Measurements from ENCODE around the gene CYP24A1.
"Not testable (repeated sequence)": the region's sequence is repeated elsewhere in the genome, so short reads cannot be mapped to it uniquely, and the experiment has no call there.

Gene CYP24A1

GRCh38 chr20:54137115-54137514 lies 36.7 kb downstream of the CYP24A1 start:
- Histone ChIP-seq H3K27me3 (ENCODE audit: control insufficient read depth in 1 of 2, insufficient read depth in 2 of 2, low read length in 2 of 2) (peaks cover 0 to 3% of the 10 kb centered on the region in 2 donors), H3K9ac (ENCODE audit: low read length) (no peak overlapping the region), H3K4me1 (ENCODE audit: insufficient read depth, low read length) (no peaks in the 10 kb centered on the region), H3K4me3 (ENCODE audit: low read depth in 1 of 2, low read length in 2 of 2) (no peak overlapping the region), H3K36me3 (ENCODE audit: insufficient read depth, low read length) (no peaks in the 10 kb centered on the region), H3K27ac (ENCODE audit: low read depth, low read length) (no peak overlapping the region), H3K9me3 (ENCODE audit: low read length) (no peaks in the 10 kb centered on the region)

GRCh38 chr20:54134445-54135220 lies 39.2 kb downstream of the CYP24A1 start:
- Histone ChIP-seq H3K36me3 (ENCODE audit: insufficient read depth, low read length) (no peaks in the 10 kb centered on the region), H3K9ac (ENCODE audit: low read length) (no peak overlapping the region), H3K4me1 (ENCODE audit: insufficient read depth, low read length) (no peaks in the 10 kb centered on the region), H3K27ac (ENCODE audit: low read depth, low read length) (no peak overlapping the region), H3K4me3 (ENCODE audit: low read depth in 1 of 2, low read length in 2 of 2) (no peak overlapping the region), H3K27me3 (ENCODE audit: control insufficient read depth in 1 of 2, insufficient read depth in 2 of 2, low read length in 2 of 2) (no peaks in the 10 kb centered on the region), H3K9me3 (ENCODE audit: low read length) (no peaks in the 10 kb centered on the region)

- no peak overlapping the region for H3K27ac ChIP-seq (ENCODE audit: low read depth, low read length)
Measured at GRCh38 chr20:54133434-54134427, 40.1 kb downstream of the CYP24A1 start.

GRCh38 chr20:54132612-54133433 lies 41.0 kb downstream of the CYP24A1 start:
- Histone ChIP-seq H3K4me3 (ENCODE audit: low read depth in 1 of 2, low read length in 2 of 2) (no peak overlapping the region), H3K4me1 (ENCODE audit: insufficient read depth, low read length) (no peaks in the 10 kb centered on the region), H3K9ac (ENCODE audit: low read length) (no peak overlapping the region), H3K27ac (ENCODE audit: low read depth, low read length) (no peak overlapping the region), H3K27me3 (ENCODE audit: control insufficient read depth in 1 of 2, insufficient read depth in 2 of 2, low read length in 2 of 2) (no peaks in the 10 kb centered on the region), H3K9me3 (ENCODE audit: low read length) (no peaks in the 10 kb centered on the region), H3K36me3 (ENCODE audit: insufficient read depth, low read length) (no peaks in the 10 kb centered on the region)

More at GRCh38 chr20:54133434-54134427, 40.1 kb downstream of the CYP24A1 start:
- H3K27me3 ChIP-seq (ENCODE audit: control insufficient read depth in 1 of 2, insufficient read depth in 2 of 2, low read length in 2 of 2) = no peaks in the 10 kb centered on the region
- H3K9me3 ChIP-seq (ENCODE audit: low read length) = no peaks in the 10 kb centered on the region
- H3K9ac ChIP-seq (ENCODE audit: low read length) = no peak overlapping the region
- no peaks in the 10 kb centered on the region for H3K36me3 ChIP-seq (ENCODE audit: insufficient read depth, low read length)
- H3K4me1 ChIP-seq (ENCODE audit: insufficient read depth, low read length) = no peaks in the 10 kb centered on the region
- no peak overlapping the region for H3K4me3 ChIP-seq (ENCODE audit: low read depth in 1 of 2, low read length in 2 of 2)

- Histone ChIP-seq H3K9me3 (ENCODE audit: low read length) (no peaks in the 10 kb centered on the region), H3K36me3 (ENCODE audit: insufficient read depth, low read length) (no peaks in the 10 kb centered on the region), H3K4me3 (ENCODE audit: low read depth in 1 of 2, low read length in 2 of 2) (no peak overlapping the region), H3K9ac (ENCODE audit: low read length) (no peak overlapping the region), H3K4me1 (ENCODE audit: insufficient read depth, low read length) (no peaks in the 10 kb centered on the region), H3K27ac (ENCODE audit: low read depth, low read length) (no peak overlapping the region), H3K27me3 (ENCODE audit: control insufficient read depth in 1 of 2, insufficient read depth in 2 of 2, low read length in 2 of 2) (no peaks in the 10 kb centered on the region)
Measured at GRCh38 chr20:54131675-54132611, 41.8 kb downstream of the CYP24A1 start.

GRCh38 chr20:54131125-54131524 lies 42.7 kb downstream of the CYP24A1 start:
- H3K9ac ChIP-seq (ENCODE audit: low read length); H3K9me3 ChIP-seq (ENCODE audit: low read length); H3K36me3 ChIP-seq (ENCODE audit: insufficient read depth, low read length); H3K4me3 ChIP-seq (ENCODE audit: low read depth in 1 of 2, low read length in 2 of 2); H3K4me1 ChIP-seq (ENCODE audit: insufficient read depth, low read length); H3K27me3 ChIP-seq (ENCODE audit: control insufficient read depth in 1 of 2, insufficient read depth in 2 of 2, low read length in 2 of 2); H3K27ac ChIP-seq (ENCODE audit: low read depth, low read length): not testable (repeated sequence)

GRCh38 chr20:54129350-54129749 lies 44.4 kb downstream of the CYP24A1 start:
- Histone ChIP-seq H3K4me3 (ENCODE audit: low read depth in 1 of 2, low read length in 2 of 2) (no peak overlapping the region), H3K27me3 (ENCODE audit: control insufficient read depth in 1 of 2, insufficient read depth in 2 of 2, low read length in 2 of 2) (no peaks in the 10 kb centered on the region), H3K4me1 (ENCODE audit: insufficient read depth, low read length) (no peaks in the 10 kb centered on the region), H3K27ac (ENCODE audit: low read depth, low read length) (no peak overlapping the region), H3K9me3 (ENCODE audit: low read length) (no peaks in the 10 kb centered on the region), H3K9ac (ENCODE audit: low read length) (no peak overlapping the region), H3K36me3 (ENCODE audit: insufficient read depth, low read length) (no peaks in the 10 kb centered on the region)

- no peaks in the 10 kb centered on the region for H3K4me1 ChIP-seq (ENCODE audit: insufficient read depth, low read length)
- no peak overlapping the region for H3K27ac ChIP-seq (ENCODE audit: low read depth, low read length)
- H3K27me3 ChIP-seq (ENCODE audit: control insufficient read depth in 1 of 2, insufficient read depth in 2 of 2, low read length in 2 of 2) = no peaks in the 10 kb centered on the region
- H3K4me3 ChIP-seq (ENCODE audit: low read depth in 1 of 2, low read length in 2 of 2) = no peak overlapping the region
- H3K36me3 ChIP-seq (ENCODE audit: insufficient read depth, low read length) = no peaks in the 10 kb centered on the region
- no peaks in the 10 kb centered on the region for H3K9me3 ChIP-seq (ENCODE audit: low read length)
- H3K9ac ChIP-seq (ENCODE audit: low read length) = no peak overlapping the region
Measured at GRCh38 chr20:54127855-54128574, 45.8 kb downstream of the CYP24A1 start.

- no peaks in the 10 kb centered on the region for H3K4me1 ChIP-seq (ENCODE audit: insufficient read depth, low read length)
- no peaks in the 10 kb centered on the region for H3K27me3 ChIP-seq (ENCODE audit: control insufficient read depth in 1 of 2, insufficient read depth in 2 of 2, low read length in 2 of 2)
- H3K9me3 ChIP-seq (ENCODE audit: low read length) = no peaks in the 10 kb centered on the region
- no peak overlapping the region for H3K27ac ChIP-seq (ENCODE audit: low read depth, low read length)
- no peaks in the 10 kb centered on the region for H3K36me3 ChIP-seq (ENCODE audit: insufficient read depth, low read length)
- no peak overlapping the region for H3K4me3 ChIP-seq (ENCODE audit: low read depth in 1 of 2, low read length in 2 of 2)
- H3K9ac ChIP-seq (ENCODE audit: low read length) = no peak overlapping the region
Measured at GRCh38 chr20:54126806-54127655, 46.8 kb downstream of the CYP24A1 start.

Measured in muscle layer of colon (tissue), 2 donors.